ENCODE data around the gene TPCN2.

Gene TPCN2

DNA sequence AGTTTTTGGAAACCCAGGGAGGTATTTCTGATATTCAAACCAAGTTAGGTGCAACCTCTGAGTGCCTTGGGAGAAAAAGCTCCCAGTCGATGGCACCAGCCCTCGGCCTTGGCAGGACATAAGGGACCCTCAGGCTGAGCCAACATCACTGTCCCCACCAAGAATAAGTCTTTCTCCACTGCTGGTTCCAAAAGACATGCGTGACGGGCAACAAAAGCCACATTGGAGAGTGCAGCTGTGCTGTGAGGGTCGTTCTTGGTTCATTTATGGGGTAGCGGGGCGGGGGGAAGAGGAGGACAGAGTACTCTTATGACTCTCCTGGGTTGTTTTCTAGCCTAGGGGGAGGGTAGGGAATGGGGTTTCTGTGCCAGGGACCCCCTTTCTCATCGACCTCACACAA lies 11.2 kb upstream of the TPCN2 start:
- TF ChIP-seq, protein P1, sequence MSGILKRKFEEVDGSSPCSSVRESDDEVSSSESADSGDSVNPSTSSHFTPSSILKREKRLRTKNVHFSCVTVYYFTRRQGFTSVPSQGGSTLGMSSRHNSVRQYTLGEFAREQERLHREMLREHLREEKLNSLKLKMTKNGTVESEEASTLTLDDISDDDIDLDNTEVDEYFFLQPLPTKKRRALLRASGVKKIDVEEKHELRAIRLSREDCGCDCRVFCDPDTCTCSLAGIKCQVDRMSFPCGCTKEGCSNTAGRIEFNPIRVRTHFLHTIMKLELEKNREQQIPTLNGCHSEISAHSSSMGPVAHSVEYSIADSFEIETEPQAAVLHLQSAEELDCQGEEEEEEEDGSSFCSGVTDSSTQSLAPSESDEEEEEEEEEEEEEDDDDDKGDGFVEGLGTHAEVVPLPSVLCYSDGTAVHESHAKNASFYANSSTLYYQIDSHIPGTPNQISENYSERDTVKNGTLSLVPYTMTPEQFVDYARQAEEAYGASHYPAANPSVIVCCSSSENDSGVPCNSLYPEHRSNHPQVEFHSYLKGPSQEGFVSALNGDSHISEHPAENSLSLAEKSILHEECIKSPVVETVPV (CRISPR knock-in tag; IDR thresholded peaks at IDR 0.05), result no peak
- TF ChIP-seq GLIS3 (CRISPR knock-in tag; IDR thresholded peaks at IDR 0.05) (no peak), OSR1 (CRISPR knock-in tag; IDR thresholded peaks at IDR 0.05) (no peak), PATZ1 (CRISPR knock-in tag; IDR thresholded peaks at IDR 0.05; ENCODE audit: borderline replicate concordance) (no peak), SNAI2 (CRISPR knock-in tag; IDR thresholded peaks at IDR 0.05) (no peak), CREB5 (CRISPR knock-in tag; IDR thresholded peaks at IDR 0.05; ENCODE audit: low read depth) (no peak), RARB (CRISPR knock-in tag; IDR thresholded peaks at IDR 0.05) (no peak), ARNTL (CRISPR knock-in tag; IDR thresholded peaks at IDR 0.05; ENCODE audit: borderline replicate concordance, low read depth) (no peak), ZNF565 (CRISPR knock-in tag; conservative IDR thresholded peaks at IDR 0.05; ENCODE audit: low read depth) (no peak), CSDC2 (CRISPR knock-in tag; IDR thresholded peaks at IDR 0.05) (no peak), ZFP3 (CRISPR knock-in tag; IDR thresholded peaks at IDR 0.05) (no peak), ISL1 (CRISPR knock-in tag; IDR thresholded peaks at IDR 0.05) (no peak), ZNF70 (CRISPR knock-in tag; IDR thresholded peaks at IDR 0.05) (no peak), ZC3H10 (CRISPR knock-in tag; IDR thresholded peaks at IDR 0.05) (no peak)
- TF ChIP-seq, protein P2, sequence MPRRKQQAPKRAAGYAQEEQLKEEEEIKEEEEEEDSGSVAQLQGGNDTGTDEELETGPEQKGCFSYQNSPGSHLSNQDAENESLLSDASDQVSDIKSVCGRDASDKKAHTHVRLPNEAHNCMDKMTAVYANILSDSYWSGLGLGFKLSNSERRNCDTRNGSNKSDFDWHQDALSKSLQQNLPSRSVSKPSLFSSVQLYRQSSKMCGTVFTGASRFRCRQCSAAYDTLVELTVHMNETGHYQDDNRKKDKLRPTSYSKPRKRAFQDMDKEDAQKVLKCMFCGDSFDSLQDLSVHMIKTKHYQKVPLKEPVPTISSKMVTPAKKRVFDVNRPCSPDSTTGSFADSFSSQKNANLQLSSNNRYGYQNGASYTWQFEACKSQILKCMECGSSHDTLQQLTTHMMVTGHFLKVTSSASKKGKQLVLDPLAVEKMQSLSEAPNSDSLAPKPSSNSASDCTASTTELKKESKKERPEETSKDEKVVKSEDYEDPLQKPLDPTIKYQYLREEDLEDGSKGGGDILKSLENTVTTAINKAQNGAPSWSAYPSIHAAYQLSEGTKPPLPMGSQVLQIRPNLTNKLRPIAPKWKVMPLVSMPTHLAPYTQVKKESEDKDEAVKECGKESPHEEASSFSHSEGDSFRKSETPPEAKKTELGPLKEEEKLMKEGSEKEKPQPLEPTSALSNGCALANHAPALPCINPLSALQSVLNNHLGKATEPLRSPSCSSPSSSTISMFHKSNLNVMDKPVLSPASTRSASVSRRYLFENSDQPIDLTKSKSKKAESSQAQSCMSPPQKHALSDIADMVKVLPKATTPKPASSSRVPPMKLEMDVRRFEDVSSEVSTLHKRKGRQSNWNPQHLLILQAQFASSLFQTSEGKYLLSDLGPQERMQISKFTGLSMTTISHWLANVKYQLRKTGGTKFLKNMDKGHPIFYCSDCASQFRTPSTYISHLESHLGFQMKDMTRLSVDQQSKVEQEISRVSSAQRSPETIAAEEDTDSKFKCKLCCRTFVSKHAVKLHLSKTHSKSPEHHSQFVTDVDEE (CRISPR knock-in tag; IDR thresholded peaks at IDR 0.05), result no peak
- no peak for ATAC-seq

GRCh38 chr11:69039501-69039900 lies 9.2 kb upstream of the TPCN2 start:
- TF ChIP-seq POU6F1 (CRISPR knock-in tag; IDR thresholded peaks at IDR 0.05; ENCODE audit: borderline replicate concordance, low read depth) (no peak), ISL1 (CRISPR knock-in tag; IDR thresholded peaks at IDR 0.05) (no peak), ZFP3 (CRISPR knock-in tag; IDR thresholded peaks at IDR 0.05) (no peak), RARB (CRISPR knock-in tag; IDR thresholded peaks at IDR 0.05) (no peak), TCF4 (CRISPR knock-in tag; IDR thresholded peaks at IDR 0.05; ENCODE audit: borderline replicate concordance) (no peak), ZNF70 (CRISPR knock-in tag; IDR thresholded peaks at IDR 0.05) (no peak), CSDC2 (CRISPR knock-in tag; IDR thresholded peaks at IDR 0.05) (no peak), TOX (CRISPR knock-in tag; IDR thresholded peaks at IDR 0.05; ENCODE audit: borderline replicate concordance) (no peak), PPARA (CRISPR knock-in tag; IDR thresholded peaks at IDR 0.05; ENCODE audit: borderline replicate concordance) (no peak), GLIS3 (CRISPR knock-in tag; IDR thresholded peaks at IDR 0.05) (no peak), ARNTL (CRISPR knock-in tag; IDR thresholded peaks at IDR 0.05; ENCODE audit: borderline replicate concordance, low read depth) (no peak), CREB5 (CRISPR knock-in tag; IDR thresholded peaks at IDR 0.05; ENCODE audit: low read depth) (no peak), ZC3H10 (CRISPR knock-in tag; IDR thresholded peaks at IDR 0.05) (no peak), ZNF565 (CRISPR knock-in tag; conservative IDR thresholded peaks at IDR 0.05; ENCODE audit: low read depth) (no peak), PATZ1 (CRISPR knock-in tag; IDR thresholded peaks at IDR 0.05; ENCODE audit: borderline replicate concordance) (no peak), ZNF8 (CRISPR knock-in tag; IDR thresholded peaks at IDR 0.05) (no peak), SNAI2 (CRISPR knock-in tag; IDR thresholded peaks at IDR 0.05) (no peak), ZFP30 (CRISPR knock-in tag; IDR thresholded peaks at IDR 0.05) (no peak)
- TF ChIP-seq, protein P1 (CRISPR knock-in tag; IDR thresholded peaks at IDR 0.05), result no peak
- ATAC-seq, result no peak
